GM21423 (cell line): ENCODE results near the gene LTBP1.
"Not testable (repeated sequence)": the region's sequence is repeated elsewhere in the genome, so short reads cannot be mapped to it uniquely, and the experiment has no call there.

Experiments used
- ATAC-seq: cut with Tn5 transposase; IDR thresholded peaks from one replicate; pipeline ENCODE4 v1.9.1; 2021; ENCODE audit warnings: mild to moderate bottlenecking, moderate library complexity; ENCODE audit not compliant: unreplicated experiment

LTBP1 gene

GRCh38 chr2:33214857-33215256 lies 268.1 kb downstream of the LTBP1 start:
- ATAC-seq, result no peak

- ATAC-seq, result no peak
Measured at GRCh38 chr2:33215299-33215698, 268.5 kb downstream of the LTBP1 start.

GRCh38 chr2:33215983-33216382 lies 269.2 kb downstream of the LTBP1 start:
- no peak for ATAC-seq

- no peak for ATAC-seq
Measured at GRCh38 chr2:33216508-33217182, 269.9 kb downstream of the LTBP1 start.

GRCh38 chr2:33217406-33217805 lies 270.7 kb downstream of the LTBP1 start:
- no peak for ATAC-seq

- no peak for ATAC-seq
Measured at GRCh38 chr2:33219114-33219513, 272.4 kb downstream of the LTBP1 start.

GRCh38 chr2:33219850-33220275 lies 273.1 kb downstream of the LTBP1 start:
- no peak for ATAC-seq

- no peak for ATAC-seq
Measured at GRCh38 chr2:33220533-33220932, 273.8 kb downstream of the LTBP1 start.

- no peak for ATAC-seq
Measured at GRCh38 chr2:33221046-33221784, 274.5 kb downstream of the LTBP1 start.

- ATAC-seq, result no peak
Measured at GRCh38 chr2:33222309-33222708, 275.6 kb downstream of the LTBP1 start.

- no peak for ATAC-seq
Measured at GRCh38 chr2:33223856-33224255, 277.1 kb downstream of the LTBP1 start.

- ATAC-seq, result no peak
Measured at GRCh38 chr2:33225350-33225749, 278.6 kb downstream of the LTBP1 start.

- no peak for ATAC-seq
Measured at GRCh38 chr2:33226546-33226945, 279.8 kb downstream of the LTBP1 start.

- ATAC-seq, result no peak
Measured at GRCh38 chr2:33229646-33230045, 282.9 kb downstream of the LTBP1 start.

GRCh38 chr2:33230195-33230594 lies 283.4 kb downstream of the LTBP1 start:
- no peak for ATAC-seq

GRCh38 chr2:33230842-33231241 lies 284.1 kb downstream of the LTBP1 start:
- no peak for ATAC-seq

- not testable (repeated sequence) for ATAC-seq
Measured at GRCh38 chr2:33235559-33235958, 288.8 kb downstream of the LTBP1 start.

- ATAC-seq, result no peak
Measured at GRCh38 chr2:33236482-33237385, 290.0 kb downstream of the LTBP1 start.

- ATAC-seq, result no peak
Measured at GRCh38 chr2:33238111-33238510, 291.4 kb downstream of the LTBP1 start.

- ATAC-seq, result no peak
Measured at GRCh38 chr2:33240178-33240577, 293.4 kb downstream of the LTBP1 start.

GRCh38 chr2:33241072-33241471 lies 294.3 kb downstream of the LTBP1 start:
- ATAC-seq, result no peak
